Epidermal melanocyte (primary cell): ENCODE results near the gene PSME3IP1.
"Not testable (repeated sequence)": the region's sequence is repeated elsewhere in the genome, so short reads cannot be mapped to it uniquely, and the experiment has no call there.

ENCODE experiments used
- DNase-seq: peaks from one replicate; pipeline ENCODE4 v3.0.0; 2011; ENCODE audit warnings: low spot score; ENCODE audit not compliant: insufficient read length

Gene PSME3IP1, protein sequence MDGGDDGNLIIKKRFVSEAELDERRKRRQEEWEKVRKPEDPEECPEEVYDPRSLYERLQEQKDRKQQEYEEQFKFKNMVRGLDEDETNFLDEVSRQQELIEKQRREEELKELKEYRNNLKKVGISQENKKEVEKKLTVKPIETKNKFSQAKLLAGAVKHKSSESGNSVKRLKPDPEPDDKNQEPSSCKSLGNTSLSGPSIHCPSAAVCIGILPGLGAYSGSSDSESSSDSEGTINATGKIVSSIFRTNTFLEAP

DNA sequence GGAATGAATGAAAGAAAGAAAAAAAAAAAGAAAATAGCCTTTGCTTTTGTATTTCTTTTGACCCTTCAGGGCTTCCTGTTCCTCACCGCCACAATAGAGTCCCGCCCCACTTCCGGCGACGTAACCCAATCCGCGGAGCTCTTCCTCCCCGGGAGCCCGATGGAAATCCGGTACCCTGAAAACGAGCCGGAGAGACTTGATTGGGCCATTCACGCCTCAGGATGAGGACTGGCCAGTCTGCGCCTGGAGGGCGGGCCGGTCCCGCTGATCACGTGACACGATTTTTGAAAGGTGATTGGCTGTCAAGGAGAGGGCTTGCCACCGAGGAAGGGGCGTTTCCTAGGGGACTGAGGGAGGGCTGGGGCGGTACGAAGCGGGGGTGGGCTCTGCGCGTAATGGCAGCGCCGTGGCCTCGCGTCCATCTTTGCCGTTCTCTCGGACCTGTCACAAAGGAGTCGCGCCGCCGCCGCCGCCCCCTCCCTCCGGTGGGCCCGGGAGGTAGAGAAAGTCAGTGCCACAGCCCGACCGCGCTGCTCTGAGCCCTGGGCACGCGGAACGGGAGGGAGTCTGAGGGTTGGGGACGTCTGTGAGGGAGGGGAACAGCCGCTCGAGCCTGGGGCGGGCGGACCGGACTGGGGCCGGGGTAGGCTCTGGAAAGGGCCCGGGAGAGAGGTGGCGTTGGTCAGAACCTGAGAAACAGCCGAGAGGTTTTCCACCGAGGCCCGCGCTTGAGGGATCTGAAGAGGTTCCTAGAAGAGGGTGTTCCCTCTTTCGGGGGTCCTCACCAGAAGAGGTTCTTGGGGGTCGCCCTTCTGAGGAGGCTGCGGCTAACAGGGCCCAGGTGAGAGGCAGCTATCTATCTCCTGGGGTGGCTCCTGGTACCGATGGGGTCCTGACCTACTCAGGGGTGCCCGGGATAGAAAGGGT lies at the start of gene PSME3IP1, which contains the start of gene RSPRY1:
TSS of gene PSME3IP1 (minus strand) at position 95 of the 927 bp plus-strand sequence. CDS start 12,185 bp downstream, outside the sequence.
TSS of gene RSPRY1 (plus strand) at position 385 of the 927 bp plus-strand sequence. CDS start 18,330 bp downstream, outside the sequence.
- DNase-seq, result peak; percentile 98

DNA sequence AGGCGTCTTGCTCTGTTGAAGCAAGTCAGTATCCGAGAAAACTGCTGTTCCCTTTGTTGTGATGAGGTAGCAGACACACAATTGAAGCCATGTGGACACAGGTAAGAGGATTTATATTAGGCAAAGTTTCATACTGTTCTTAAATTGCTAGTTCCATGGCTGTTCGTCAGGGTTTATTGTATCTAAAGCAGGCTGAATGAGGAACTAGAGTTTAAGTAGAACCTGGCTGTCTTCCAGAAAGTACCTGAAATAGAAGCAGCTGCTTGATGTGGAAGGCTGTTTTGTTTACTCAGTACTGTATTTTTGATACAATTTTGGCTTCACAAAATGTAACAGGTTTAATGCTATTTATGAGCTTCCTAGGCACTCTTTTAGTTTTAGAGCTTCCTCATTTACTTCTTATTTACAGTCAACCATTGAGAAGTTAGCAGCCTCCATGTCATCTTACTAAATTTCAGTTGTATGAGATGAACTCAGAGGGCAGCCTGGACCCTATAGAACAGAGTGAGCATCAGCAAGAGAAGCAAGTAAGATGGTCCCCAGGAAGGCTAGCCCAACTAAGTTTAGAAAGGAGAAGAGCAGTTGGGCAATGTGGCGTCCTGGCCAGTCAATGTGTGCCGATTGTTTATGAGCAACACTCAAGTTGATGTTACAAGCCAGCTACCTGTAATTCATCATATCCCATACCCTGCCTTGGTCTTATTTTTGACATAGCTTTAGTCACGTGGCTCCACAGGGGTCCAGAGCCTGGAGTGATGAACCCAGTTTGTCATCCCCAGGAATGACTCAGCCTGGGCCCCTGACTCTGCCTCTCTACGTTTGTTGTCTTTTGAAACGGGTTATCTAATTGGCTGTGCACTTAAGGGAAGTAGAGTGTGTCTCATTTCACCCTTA lies 49.5 kb upstream of the PSME3IP1 start:
- DNase-seq, result no peak

DNA sequence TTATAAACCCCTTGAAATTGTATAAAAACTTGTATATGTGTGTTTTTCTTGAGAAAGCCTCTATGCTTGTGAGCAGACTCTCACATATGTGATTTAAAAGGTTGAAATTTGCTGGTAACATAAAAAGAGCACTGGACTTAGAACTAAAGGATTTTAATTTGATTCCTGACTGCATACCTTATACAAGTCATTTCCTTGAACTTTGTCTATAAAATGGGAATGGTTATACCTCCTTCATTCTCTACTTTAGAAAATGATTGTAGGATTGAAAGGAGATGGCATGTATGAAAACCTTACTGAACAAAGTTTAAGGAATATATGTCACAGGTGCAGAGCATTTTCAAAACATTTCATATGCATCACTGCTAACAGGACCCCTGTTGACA lies 48.9 kb upstream of the PSME3IP1 start:
- no peak for DNase-seq

DNA sequence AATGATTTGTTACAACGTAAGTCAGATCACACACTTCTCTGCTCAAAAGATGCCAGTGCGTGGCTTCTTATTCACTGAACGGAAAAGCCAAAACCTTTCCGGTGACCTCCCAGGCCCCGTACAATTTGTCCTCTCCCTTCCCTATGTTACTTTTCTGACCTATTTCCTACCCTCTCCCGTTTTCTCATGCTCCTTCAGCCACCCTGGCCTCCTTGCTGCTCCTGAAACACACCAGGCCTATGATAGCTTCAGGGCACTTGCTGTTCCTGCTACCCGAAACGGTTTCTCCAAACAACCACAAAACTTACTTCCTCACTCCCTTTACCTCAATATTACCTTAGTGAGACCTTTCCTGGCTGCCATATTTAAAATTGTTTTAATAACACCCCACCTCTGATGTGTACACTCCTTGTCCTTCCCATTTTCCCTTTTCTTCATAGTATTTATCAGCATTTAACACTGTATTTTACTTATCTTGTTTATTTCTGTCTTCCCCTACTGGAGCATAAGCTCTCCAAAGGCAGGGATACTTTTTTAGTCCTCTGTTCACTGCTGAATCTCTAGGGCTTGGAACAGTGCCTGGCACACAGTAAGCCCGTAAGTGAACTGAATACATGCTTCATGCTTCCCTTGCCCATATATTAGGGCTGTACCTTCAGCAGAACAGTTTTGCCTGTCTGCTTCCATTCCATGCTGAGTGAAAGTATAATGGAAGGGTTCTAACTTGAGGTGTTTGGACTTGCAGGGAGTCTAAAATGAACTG lies 48.3 kb upstream of the PSME3IP1 start:
- no peak for DNase-seq

DNA sequence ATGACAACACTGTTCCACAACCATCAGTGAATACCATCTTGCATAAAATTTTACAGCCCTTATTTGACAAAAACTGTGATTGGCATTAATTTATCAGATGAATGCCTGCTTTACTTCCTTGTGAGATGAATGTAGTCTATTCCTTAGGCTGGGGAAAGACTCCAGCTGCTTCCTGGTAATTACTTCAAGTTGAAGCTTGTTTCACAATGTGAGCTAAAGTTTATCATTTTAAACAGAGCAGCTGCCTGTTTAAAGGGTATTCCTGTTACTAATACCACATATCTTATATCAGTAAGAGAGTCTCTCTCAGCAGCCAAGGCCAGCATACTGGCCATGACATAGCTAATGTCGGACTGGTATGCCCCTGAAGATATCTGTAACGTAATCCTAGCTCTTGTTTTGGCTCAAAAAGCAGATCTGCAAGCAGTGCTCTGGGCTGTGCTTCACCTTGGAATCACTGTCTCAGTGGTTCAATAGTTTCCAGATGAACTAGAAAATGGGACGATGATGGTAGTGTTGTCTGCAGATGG lies 46.0 kb upstream of the PSME3IP1 start:
- DNase-seq, result no peak

DNA sequence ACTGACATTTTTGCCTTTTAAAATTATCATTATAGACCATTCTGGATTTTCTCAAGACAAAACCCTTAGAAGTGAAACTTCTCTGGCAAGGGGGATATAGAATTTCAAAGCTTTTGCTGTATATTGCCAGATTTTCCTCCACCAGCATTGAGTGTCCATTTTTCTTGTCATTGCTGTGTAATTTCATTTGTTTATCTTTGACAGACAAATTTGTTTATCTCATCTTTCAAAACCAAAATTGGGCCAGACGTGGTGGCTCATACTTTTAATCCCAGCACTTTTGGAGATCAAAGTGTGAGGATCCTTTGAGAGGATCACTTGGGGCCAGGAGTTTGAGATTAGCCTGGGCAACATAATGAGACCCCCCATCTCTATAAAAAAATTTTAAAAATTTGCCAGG lies 43.2 kb upstream of the PSME3IP1 start:
- DNase-seq, result no peak

DNA sequence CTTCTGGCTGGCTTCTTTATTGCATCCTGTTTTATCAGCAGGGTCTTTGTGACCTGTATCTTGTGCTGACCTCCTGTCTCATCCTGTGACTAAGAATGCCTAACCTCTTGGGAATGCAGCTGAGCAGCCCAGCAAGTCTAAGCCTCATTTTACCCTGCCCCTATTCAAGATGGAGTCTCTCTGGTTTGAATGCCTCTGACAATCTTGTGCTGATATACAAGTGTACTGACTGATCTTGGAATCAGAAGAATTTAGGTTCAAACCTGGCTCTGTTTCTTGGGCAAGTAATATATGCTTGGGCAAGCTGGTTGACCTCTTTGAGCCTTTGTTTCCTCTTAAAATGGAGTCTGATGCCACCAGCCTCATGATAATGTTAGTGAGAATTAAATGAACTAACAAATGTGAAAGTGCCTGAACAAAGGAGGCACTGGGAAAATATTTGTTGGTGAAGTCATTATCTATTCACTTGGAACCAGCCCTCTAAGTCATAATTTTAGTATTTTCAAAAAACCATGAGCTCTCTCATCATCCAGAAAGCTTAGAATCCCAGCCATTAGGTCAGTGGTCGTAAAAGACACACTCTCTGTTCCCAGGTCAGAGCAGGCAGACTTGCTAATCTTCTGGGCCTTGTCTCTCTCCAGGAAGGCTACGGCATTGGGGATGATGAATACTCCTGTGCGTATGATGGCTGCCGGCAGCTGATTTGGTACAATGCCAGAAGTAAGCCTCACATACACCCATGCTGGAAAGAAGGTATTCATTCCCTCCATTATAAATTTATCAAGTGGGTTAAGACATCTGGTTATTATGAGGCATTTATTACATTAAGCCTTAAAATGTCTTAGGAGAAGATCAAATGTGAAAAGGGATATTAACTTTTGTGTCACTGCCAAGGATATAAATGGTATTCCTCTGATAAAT lies 41.1 kb upstream of the PSME3IP1 start:
- no peak for DNase-seq

DNA sequence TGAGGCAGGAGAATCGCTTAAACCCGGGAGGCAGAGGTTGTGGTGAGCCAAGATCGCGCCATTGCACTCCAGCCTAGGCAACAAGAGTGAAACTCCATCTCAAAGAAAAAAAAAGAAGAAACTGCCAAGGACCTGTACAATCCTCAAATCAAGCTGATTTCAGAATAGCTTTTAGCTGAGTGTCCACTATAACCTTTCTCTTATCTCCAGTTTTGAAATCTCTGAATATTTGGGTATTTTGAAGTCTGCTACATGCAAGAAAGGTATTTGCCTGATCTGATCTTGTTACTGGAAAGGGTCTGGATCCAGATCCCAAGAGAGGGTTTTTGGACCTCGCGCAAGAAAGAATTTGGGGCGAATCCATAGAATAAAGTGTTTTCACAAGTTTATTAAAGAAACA lies 40.1 kb upstream of the PSME3IP1 start:
- DNase-seq, result no peak

DNA sequence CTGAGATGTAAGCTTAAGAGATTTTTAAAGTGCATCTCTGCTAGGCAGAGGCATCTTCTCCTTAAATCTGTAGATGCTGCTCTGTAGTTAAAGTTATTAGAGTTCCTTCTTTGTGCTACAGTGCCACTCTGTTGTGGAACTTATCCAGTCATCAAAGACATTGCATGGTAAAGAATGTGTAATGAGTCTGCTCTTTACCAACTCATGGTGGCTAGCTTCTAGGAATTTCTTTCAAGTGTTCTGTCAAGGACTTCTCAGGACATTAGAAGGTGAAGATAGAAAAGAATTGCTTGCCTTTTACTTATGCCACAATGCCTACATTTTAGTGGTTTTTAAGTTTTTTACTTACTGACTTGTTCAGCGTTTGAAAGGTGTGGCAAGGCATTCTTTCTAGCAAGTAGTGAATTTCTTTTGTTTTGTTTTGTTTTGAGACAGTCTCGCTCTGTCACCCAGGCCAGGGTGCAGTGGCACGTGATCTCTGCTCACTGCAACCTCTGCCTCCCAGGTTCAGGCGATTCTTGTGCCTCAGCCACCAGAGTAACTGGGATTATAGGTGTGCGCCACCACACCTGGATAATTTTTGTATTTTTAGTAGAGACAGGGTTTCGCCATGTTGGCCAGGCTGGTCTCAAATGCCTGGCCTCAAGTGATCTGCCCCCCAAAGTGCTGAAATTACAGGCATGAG lies 39.0 kb upstream of the PSME3IP1 start:
- no peak for DNase-seq

DNA sequence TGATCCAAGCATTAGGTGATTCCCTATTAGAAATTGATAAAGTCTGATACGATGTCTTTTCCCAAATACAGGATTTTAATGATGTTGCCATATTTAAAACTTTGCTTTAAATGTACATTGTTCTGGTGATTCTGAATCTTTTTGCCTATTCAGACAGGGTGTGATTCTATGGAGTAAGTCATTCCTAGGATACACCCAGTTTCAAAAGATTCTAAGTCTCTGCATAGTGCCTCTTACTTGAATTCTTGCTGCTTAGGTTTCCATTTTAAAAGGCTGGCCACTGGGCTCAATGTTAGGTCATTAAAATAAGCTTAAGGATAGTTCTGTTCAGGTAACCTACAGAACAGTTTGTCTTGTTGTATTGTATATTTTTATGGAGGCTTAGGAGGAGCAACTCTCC lies 37.2 kb upstream of the PSME3IP1 start:
- DNase-seq, result no peak

DNA sequence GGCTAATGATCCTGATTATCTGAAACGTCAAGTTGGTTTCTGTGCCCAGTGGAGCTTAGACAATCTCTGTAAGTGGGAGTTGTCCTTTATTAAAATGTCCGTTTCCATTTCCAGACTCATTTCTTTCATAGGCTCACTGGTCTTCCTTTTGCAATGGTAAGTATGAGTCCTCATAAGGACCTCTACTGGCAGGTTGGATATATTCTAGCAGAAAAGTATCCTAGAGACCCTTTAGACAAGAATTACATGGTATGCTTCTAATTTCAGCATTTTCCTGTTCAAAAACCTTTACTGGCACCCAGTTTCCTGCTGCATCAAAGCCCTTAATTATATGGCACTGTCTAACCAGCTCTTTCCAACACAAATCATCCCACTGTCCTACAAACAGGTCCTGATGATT lies 31.1 kb upstream of the PSME3IP1 start:
- DNase-seq, result no peak

DNA sequence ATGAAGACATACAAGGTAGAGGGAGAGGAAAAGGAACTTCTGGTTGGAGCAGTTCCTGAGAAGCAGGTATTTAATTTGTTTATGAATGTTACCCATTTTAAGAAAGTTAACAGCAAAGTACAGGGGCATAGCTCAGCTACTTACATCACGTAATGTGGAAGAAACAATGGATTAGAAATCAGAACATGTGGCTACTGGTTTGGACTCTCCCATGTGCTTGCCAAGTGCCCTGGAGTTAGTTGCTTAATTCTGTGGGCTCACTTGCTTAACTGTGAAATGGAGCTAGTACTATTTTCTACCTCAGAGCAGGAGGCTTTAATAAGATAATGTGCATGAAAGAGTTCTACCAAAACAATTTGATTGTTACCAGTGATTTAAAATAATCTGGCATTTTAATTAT lies 27.6 kb upstream of the PSME3IP1 start:
- no peak for DNase-seq

DNA sequence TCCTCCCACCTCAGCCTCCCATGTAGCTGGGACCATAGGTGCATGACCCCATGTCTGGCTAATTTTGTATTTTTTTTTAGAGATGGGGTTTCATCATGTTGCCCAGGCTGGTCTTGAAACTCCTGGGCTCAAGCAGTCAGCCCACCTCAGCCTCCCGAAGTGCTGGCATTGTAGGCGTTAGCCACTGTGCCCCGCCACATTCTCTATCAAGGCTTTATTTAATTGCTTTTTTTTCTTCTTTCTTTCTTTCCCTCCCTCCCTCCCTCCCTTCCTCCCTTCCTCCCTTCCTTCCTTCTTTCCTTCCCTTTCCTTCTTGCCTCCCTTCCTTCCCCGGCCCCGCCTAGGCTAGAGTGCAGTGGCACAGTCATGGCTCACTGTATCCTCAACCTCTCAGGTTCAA lies 23.9 kb upstream of the PSME3IP1 start:
- DNase-seq, result no peak

DNA sequence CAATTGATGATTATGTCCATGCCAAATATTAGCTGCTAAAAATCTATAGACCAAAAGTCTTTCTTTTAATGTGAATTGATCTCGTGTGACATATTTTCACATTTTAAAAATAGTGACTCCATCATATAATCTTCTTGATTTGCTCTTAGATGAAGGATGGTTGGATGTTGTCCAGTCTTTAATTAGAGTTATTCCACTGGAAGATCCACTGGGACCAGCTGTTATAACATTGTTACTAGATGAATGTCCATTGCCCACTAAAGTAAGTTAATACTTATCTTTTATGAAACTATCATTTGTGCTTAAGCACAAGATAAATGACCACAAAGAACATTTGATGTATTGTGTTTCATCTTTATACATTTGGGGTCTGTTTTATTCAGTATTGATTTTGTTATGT lies 23.1 kb upstream of the PSME3IP1 start:
- DNase-seq, result no peak

DNA sequence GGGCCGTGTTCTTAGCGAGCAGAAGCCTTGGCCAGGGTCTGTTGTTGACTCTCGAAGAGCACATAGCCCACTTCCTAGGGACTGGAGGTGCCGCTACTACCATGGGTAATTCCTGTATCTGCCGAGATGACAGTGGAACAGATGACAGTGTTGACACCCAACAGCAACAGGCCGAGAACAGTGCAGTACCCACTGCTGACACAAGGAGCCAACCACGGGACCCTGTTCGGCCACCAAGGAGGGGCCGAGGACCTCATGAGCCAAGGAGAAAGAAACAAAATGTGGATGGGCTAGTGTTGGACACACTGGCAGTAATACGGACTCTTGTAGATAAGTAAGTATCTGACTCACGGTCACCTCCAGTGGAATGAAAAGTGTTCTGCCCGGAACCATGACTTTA lies 18.8 kb upstream of the PSME3IP1 start:
- DNase-seq, result no peak

DNA sequence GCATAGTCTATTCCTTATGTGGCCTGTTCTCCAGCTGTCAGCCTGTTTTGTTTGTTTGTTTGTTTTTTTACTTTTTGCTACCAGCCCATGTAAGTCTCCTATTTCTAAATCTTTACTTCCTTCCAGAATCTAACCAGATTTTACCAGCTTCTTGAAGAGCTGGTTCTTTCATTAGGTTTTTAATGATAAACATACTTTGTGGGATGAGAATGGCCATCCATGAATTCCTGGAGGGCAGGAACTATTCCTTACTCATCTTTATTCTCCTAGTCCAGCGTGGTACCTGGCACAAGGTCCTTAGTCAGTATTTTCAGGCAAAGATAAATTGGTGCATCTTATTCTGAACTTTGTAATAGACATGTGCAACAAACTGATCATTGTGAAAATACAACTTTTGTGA lies 17.6 kb upstream of the PSME3IP1 start:
- DNase-seq, result no peak

DNA sequence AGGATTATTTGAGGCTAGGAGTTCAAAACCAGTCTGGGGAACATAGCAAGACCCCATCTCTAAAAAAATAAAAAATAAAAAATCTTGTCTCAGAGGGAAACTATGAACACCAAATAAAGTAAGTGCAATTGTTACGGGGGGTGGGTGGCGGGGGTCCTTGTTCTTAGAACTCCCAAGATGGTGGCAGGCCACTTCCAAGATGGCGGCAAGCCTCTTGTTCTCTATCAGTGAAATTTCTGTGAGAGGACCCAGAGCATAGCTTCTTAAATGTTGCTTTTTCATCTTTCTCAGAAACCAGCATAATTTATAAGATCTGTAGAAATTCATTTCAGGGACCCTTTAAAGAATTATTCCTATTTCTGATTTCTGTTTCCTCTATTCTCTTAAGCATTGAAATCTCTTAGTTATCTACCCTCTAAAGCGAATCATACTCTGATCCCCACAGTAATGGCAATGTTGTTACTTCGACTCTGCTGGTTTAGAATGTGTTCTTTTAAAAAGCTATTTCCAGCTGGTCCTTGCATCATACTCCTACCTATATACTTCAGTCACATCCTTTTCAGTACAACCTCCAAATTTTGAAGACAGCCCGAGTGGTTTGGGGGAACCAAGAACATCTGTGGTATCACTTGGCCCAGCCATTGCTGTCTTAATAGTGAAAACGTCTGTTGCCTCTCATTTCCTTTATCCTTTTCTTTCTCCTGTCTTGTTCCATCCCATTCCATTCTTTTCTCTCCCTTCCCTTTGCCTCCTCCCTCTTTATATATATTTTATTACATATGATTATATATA lies 16.5 kb upstream of the PSME3IP1 start:
- no peak for DNase-seq

DNA sequence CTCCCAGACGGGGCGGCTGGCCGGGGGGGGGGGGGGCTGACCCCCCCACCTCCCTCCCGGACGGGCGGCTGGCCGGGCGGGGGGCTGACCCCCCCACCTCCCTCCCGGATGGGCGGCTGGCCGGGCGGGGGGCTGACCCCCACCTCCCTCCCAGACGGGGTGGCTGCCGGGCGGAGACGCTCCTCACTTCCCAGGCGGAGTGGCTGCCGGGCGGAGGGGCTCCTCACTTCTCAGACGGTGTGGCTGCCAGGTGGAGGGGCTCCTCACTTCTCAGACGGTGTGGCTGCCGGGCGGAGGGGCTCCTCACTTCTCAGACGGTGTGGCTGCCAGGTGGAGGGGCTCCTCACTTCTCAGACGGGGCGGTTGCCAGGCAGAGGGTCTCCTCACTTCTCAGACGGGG lies 15.1 kb upstream of the PSME3IP1 start:
- not testable (repeated sequence) for DNase-seq
